ENCODE results near the gene CENPQ.
"Not testable (repeated sequence)": the region's sequence is repeated elsewhere in the genome, so short reads cannot be mapped to it uniquely, and the experiment has no call there.

GRCh38 chr6:49483380-49483779 is 20.2 kb downstream of the CENPQ start:
- TF ChIP-seq POLR2AphosphoS5 (IDR thresholded peaks at IDR 0.05; ENCODE audit: low read depth, low read length); CTCF (IDR thresholded peaks at IDR 0.05); REST (IDR thresholded peaks at IDR 0.05; ENCODE audit: insufficient read depth in 1 of 2, low read depth in 2 of 2, low read length in 1 of 2): not testable (repeated sequence)

Measured in Panc1 (cell line).